ENCODE data around the gene GTSF1L. TPM values are rescaled to one million over a fixed set of nuclear protein-coding genes. Genes with fewer than 3 reads are reported as not detected.

GTSF1L gene
- total RNA-seq, 4 donors from 2014 or later = not detected

- H3K36me3 ChIP-seq = no peaks in the 10 kb centered on the region
- no peaks in the 10 kb centered on the region for H3K4me1 ChIP-seq
- no peak for DNase-seq (ENCODE audit: extremely low spot score)
- peaks cover 0 to 9% (median 0%) of the 10 kb centered on the region in 4 donors for H3K27me3 ChIP-seq
- no peak overlapping the region for H3K4me3 ChIP-seq
- TF ChIP-seq POLR2A (IDR thresholded peaks at IDR 0.05; ENCODE audit: low read depth) (no peak), EP300 (IDR thresholded peaks at IDR 0.05) (no peak), POLR2AphosphoS5 (IDR thresholded peaks at IDR 0.05) (no peak), CTCF (IDR thresholded peaks at IDR 0.05) (no peak)
- peaks cover 0 to 7% (median 0%) of the 10 kb centered on the region in 4 donors for H3K9me3 ChIP-seq
- 95% methylated on average over 11 of the region's 12 CpGs for WGBS
- intact Hi-C loops (cut with DNase I) = no loop called here
- no peak overlapping the region for H3K27ac ChIP-seq (replicated peaks in 1 of 4)
These were observed 9.8 kb downstream of the GTSF1L start for GRCh38 chr20:43716757-43717615.

- Histone ChIP-seq H3K4me1 (no peaks in the 10 kb centered on the region), H3K27ac (replicated peaks in 1 of 4) (no peak overlapping the region), H3K36me3 (no peaks in the 10 kb centered on the region), H3K4me3 (no peak overlapping the region), H3K9me3 (peaks cover 0 to 7% (median 0%) of the 10 kb centered on the region in 4 donors), H3K27me3 (peaks cover 0 to 1% (median 0%) of the 10 kb centered on the region in 4 donors)
- 100% methylated on average over 2 of the region's 4 CpGs for WGBS
- TF ChIP-seq POLR2A (IDR thresholded peaks at IDR 0.05; ENCODE audit: low read depth) (no peak), POLR2AphosphoS5 (IDR thresholded peaks at IDR 0.05) (no peak), CTCF (IDR thresholded peaks at IDR 0.05) (no peak), EP300 (IDR thresholded peaks at IDR 0.05) (no peak)
- no peak for DNase-seq (ENCODE audit: extremely low spot score)
- intact Hi-C loops (cut with DNase I) = no loop called here
These were observed 10.7 kb downstream of the GTSF1L start for GRCh38 chr20:43716123-43716522.

GRCh38 chr20:43715511-43715910 lies 11.3 kb downstream of the GTSF1L start:
- DNase-seq (ENCODE audit: extremely low spot score) = no peak
- no peaks in the 10 kb centered on the region for H3K27me3 ChIP-seq
- no peaks in the 10 kb centered on the region for H3K4me1 ChIP-seq
- no peaks in the 10 kb centered on the region for H3K36me3 ChIP-seq
- TF ChIP-seq POLR2A (IDR thresholded peaks at IDR 0.05; ENCODE audit: low read depth) (no peak), POLR2AphosphoS5 (IDR thresholded peaks at IDR 0.05) (no peak), EP300 (IDR thresholded peaks at IDR 0.05) (no peak), CTCF (IDR thresholded peaks at IDR 0.05) (no peak)
- no peak overlapping the region for H3K4me3 ChIP-seq
- WGBS = 96% methylated on average over 6 of the region's 6 CpGs
- intact Hi-C loops (cut with DNase I) = no loop called here
- H3K27ac ChIP-seq (replicated peaks in 1 of 4) = no peak overlapping the region
- peaks cover 0 to 7% (median 0%) of the 10 kb centered on the region in 4 donors for H3K9me3 ChIP-seq

- Histone ChIP-seq H3K36me3 (no peaks in the 10 kb centered on the region), H3K9me3 (peaks cover 0 to 5% (median 0%) of the 10 kb centered on the region in 4 donors), H3K27me3 (no peaks in the 10 kb centered on the region), H3K27ac (replicated peaks in 1 of 4) (no peak overlapping the region), H3K4me1 (no peaks in the 10 kb centered on the region), H3K4me3 (no peak overlapping the region)
- intact Hi-C loops (cut with DNase I) = no loop called here
- no peak for DNase-seq (ENCODE audit: extremely low spot score)
- no peak for TF ChIP-seq POLR2AphosphoS5 (IDR thresholded peaks at IDR 0.05)
- TF ChIP-seq POLR2A (IDR thresholded peaks at IDR 0.05; ENCODE audit: low read depth) = no peak
- no peak for TF ChIP-seq CTCF (IDR thresholded peaks at IDR 0.05)
- no peak for TF ChIP-seq EP300 (IDR thresholded peaks at IDR 0.05)
- WGBS = 98% methylated on average over 9 of the region's 9 CpGs
These were observed 11.8 kb downstream of the GTSF1L start for GRCh38 chr20:43715044-43715443.
